Measurements from ENCODE around the gene RHOH.

Gene RHOH

DNA sequence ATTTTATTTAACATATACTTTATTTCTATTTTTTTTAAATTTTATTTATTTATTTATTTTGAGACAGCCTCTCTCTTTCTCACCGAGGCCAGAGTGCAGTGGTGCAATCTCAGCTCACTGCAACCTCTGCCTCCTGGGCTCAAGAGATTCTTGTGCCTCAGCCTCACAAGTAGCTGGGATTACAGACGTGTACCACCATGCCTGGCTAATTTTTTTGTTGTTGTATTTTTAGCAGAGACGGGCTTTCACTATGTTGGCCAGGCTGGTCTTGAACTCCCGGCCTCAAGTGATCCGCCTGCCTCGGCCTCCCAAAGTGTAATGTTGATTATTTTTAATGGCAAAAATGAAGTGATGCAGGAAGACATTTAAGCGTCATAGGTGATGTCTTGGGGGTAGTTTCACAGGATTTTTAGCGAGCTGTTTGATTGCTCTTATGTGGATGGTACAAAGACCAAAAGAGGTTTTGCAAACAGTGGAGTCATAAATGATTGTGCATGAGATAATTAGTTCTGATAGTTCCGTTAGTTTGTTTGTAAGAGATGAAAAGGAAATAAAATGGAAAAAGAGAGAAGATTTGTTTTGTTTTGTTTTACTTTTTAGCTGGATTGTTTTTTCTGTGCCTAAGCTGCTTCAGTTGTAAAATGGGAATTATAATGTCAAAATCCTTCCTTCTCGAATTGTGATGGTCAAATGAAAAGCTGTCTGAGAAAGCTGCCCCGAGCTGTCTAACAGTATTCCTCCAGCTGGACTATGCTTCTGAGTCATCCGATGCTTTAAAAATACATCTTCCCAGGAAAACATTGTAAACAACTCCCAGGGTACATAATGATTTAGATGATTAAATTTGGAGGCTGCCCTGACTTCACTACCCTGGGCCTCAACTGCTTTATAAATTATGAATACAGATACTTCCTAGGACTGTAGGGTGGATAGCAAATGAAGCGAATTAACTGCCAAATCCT, 14.7 kb downstream of the RHOH start:
- in situ Hi-C loops (cut with MboI; ENCODE audit: low sequenced_read_pairs, unreplicated experiment): loop anchor here (25.0 kb wide), 1 partner anchor 101 kb away; no protein-coding TSS in a partner anchor
- TF ChIP-seq, protein P1, sequence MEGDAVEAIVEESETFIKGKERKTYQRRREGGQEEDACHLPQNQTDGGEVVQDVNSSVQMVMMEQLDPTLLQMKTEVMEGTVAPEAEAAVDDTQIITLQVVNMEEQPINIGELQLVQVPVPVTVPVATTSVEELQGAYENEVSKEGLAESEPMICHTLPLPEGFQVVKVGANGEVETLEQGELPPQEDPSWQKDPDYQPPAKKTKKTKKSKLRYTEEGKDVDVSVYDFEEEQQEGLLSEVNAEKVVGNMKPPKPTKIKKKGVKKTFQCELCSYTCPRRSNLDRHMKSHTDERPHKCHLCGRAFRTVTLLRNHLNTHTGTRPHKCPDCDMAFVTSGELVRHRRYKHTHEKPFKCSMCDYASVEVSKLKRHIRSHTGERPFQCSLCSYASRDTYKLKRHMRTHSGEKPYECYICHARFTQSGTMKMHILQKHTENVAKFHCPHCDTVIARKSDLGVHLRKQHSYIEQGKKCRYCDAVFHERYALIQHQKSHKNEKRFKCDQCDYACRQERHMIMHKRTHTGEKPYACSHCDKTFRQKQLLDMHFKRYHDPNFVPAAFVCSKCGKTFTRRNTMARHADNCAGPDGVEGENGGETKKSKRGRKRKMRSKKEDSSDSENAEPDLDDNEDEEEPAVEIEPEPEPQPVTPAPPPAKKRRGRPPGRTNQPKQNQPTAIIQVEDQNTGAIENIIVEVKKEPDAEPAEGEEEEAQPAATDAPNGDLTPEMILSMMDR (IDR thresholded peaks at IDR 0.05; ENCODE audit: borderline replicate concordance, control extremely low read depth, extremely low read depth, insufficient read depth, missing control alignments): no peak
- DNase-seq (ENCODE audit: low spot score): no peak

DNA sequence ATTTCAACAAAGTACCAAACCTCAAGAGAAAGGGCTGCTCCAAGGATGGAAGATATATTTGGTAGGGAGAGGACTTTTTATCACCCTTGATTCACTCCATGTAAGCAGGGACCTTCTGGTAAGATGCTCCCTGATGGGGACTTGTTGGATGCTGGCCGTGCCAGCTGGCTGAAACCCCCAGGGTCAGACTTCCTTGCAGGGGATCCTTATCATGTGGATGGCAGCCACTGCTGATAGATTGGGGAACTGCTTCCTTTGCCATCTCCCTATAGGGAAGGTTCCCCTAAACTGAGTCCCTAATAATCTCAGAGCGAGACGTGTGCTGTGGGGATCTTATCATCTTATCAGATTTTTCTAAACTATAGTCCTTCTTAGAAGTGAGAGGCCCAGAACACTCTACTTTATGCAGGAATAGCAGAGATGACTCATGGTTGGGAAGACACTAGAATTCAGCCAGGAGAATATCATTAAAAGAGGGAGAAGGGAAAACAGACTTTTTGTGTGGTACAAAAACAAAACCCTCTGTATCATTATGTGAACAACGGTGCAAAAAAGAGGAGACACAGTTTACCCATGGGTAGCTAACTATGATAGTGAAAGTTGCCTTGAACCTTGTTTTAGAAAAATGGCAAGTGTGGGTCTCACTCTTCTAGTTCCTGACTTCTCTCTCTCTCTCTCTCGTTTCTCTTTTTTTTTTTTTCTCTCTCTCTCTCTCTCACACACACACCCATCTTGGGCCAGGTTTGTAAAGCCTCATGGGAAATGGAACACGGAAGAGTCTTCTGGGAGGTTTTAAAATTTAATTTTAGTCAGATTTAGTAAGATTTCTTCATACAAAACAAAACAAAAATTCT, 16.1 kb downstream of the RHOH start:
- no peak for DNase-seq (ENCODE audit: low spot score)
- TF ChIP-seq, protein P1 (IDR thresholded peaks at IDR 0.05; ENCODE audit: borderline replicate concordance, control extremely low read depth, extremely low read depth, insufficient read depth, missing control alignments): no peak
- in situ Hi-C loops (cut with MboI; ENCODE audit: low sequenced_read_pairs, unreplicated experiment): loop anchor here (25.0 kb wide), 1 partner anchor 99 kb away; no protein-coding TSS in a partner anchor

DNA sequence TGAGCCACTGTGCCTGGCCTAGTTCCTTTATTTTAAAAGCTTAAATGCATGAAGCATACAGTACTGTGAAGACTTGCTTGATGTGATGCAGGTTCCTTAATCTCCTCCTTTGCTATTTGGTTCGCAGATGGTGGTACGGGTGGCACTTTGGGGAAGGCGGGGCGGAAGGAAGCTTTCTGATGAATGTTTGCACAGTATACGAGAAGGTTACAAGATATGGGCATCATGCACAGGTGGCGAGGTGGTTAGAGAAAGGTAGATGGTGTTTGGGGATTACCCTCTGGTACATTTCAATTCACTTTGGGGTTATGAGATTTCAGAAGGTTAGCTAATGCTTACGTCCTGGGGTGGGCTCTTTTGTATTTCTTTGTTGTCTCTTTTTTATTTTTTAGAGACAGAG, 17.2 kb downstream of the RHOH start:
- no peak for DNase-seq (ENCODE audit: low spot score)
- TF ChIP-seq, protein P1 (IDR thresholded peaks at IDR 0.05; ENCODE audit: borderline replicate concordance, control extremely low read depth, extremely low read depth, insufficient read depth, missing control alignments): no peak
- in situ Hi-C loops (cut with MboI; ENCODE audit: low sequenced_read_pairs, unreplicated experiment): loop anchor here (25.0 kb wide), 1 partner anchor 98 kb away; no protein-coding TSS in a partner anchor

DNA sequence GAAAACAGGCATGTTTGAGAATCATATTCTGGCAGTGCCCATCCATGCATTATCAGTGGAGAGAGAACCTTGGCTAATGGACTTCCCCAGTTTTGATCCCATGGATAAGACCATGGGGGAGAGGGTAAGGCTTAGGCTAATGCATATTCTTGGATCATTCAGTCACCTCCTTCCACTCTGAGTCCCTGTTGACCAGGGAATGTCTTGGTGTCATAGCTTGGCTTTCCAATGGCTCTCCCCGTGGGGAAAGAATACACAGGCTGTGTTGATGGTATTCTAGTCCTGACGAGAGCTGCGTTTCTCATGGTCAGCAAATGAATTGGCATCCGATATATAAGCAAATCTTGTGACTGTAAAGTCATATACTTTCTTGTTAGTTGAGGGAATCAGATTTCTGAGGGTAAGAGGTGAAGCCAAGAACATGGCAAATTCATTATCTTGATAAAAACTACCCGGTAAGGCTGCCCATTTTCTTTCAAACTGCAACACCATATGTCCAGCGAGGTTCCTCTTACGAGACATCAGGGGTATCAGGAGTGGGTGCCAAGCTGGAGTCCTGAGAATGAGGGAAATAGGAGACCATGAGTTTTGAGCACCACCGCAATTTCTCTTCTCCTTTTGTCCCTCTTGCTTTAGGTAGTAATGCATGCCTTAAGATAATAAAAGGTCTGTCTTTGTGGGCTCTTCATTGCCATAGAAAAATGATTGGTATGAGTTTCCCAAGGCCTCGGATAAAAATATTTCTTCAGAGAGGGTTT, 18.0 kb downstream of the RHOH start:
- TF ChIP-seq, protein P1 (IDR thresholded peaks at IDR 0.05; ENCODE audit: borderline replicate concordance, control extremely low read depth, extremely low read depth, insufficient read depth, missing control alignments): no peak
- in situ Hi-C loops (cut with MboI; ENCODE audit: low sequenced_read_pairs, unreplicated experiment): loop anchor here (25.0 kb wide), 1 partner anchor 97 kb away; no protein-coding TSS in a partner anchor
- DNase-seq (ENCODE audit: low spot score): no peak

DNA sequence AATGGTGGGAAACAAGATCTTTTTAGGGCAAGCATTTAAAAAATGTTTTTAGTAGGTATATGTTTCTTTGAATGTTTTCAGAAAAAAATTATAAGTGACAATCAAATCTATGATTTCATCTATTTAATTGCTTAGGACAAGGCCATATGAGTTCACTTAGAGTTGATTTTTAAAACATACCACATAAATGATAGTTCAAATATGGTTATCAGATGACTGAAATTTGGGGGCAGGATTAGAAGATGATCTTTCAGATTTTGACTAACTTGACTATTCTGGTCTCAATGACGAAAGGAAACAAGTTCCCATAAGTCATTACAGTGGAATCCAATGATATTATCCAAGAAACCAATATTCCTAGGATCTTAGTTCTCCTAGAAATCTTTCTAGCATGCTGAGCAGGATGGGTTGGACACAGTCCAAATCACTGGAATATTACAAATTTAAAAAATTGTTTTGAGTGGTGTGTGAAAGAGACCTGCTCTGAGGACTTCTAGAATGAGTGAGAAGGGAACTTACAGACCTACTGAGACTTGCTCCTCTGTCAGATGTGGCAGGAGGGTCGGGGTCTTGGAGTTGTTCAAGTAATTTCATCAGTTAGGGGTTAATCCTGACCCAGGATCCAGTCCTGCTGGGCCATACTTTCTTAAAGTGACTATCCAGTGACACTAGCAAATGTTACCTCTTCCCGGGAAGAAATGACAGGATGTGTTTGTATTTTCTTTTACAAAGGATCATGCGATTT, 20.0 kb downstream of the RHOH start:
- in situ Hi-C loops (cut with MboI; ENCODE audit: low sequenced_read_pairs, unreplicated experiment): loop anchor here (25.0 kb wide), 1 partner anchor 96 kb away; no protein-coding TSS in a partner anchor
- TF ChIP-seq, protein P1 (IDR thresholded peaks at IDR 0.05; ENCODE audit: borderline replicate concordance, control extremely low read depth, extremely low read depth, insufficient read depth, missing control alignments): no peak
- no peak for DNase-seq (ENCODE audit: low spot score)
